HEK293T (cell line): Measurements from ENCODE around the gene VPS37C.

ENCODE experiments used
- ARNT ChIP-seq: fragments of 450-650 bp; IDR thresholded peaks from 2 replicates; pipeline ENCODE4 v1.6.1; 2017; ENCODE audit warnings: mild to moderate bottlenecking
- BHLHE40 ChIP-seq: fragments of 450-650 bp; IDR thresholded peaks from 2 replicates; pipeline ENCODE4 v1.6.1; 2016; ENCODE audit warnings: mild to moderate bottlenecking, moderate library complexity, borderline replicate concordance
- FOXM1 ChIP-seq: fragments of 450-650 bp; IDR thresholded peaks from 2 replicates; pipeline ENCODE4 v1.6.1; 2017; ENCODE audit warnings: mild to moderate bottlenecking, borderline replicate concordance
- HDGF ChIP-seq: fragments of 450-650 bp; IDR thresholded peaks from 2 replicates; pipeline ENCODE4 v1.6.1; 2017; ENCODE audit warnings: antibody characterized with exemption, borderline replicate concordance
- SP1 ChIP-seq: fragments of 450-650 bp; IDR thresholded peaks from 2 replicates; pipeline ENCODE4 v1.6.1; 2017
- SUZ12 ChIP-seq: fragments of 450-650 bp; IDR thresholded peaks from 2 replicates; pipeline ENCODE4 v1.6.1; 2016; ENCODE audit warnings: mild to moderate bottlenecking
- ZNF384 ChIP-seq: fragments of 450-650 bp; IDR thresholded peaks from 2 replicates; pipeline ENCODE4 v1.6.1; 2016

- TF ChIP-seq SP1 (no peak), FOXM1 (no peak), HDGF (no peak), SUZ12 (no peak), ARNT (no peak), ZNF384 (no peak), BHLHE40 (no peak)
These were observed 37.8 kb upstream of the VPS37C start for GRCh38 chr11:61198948-61199523.
